ENCODE results near the gene GPC1.
A peak's percentile ranks its signal among the peaks of the same experiment; 100 is the strongest.

Gene GPC1

GRCh38 chr2:240393831-240394410, 41.5 kb upstream of the GPC1 start:
- Mint-ChIP-seq H3K27me3 (peaks cover 3% of the 10 kb centered on the region), H3K27ac (no peak overlapping the region), H3K4me3 (no peak overlapping the region), H3K4me1 (peaks cover 10% of the 10 kb centered on the region), H3K36me3 (no peaks in the 10 kb centered on the region), H3K9me3 (no peaks in the 10 kb centered on the region)
- DNase-seq: peak; percentile 18
- CTCF ChIA-PET: no interaction called here

GRCh38 chr2:240394549-240394948, 40.9 kb upstream of the GPC1 start:
- Mint-ChIP-seq H3K27me3 (peaks cover 3% of the 10 kb centered on the region), H3K36me3 (no peaks in the 10 kb centered on the region), H3K4me1 (peaks cover 10% of the 10 kb centered on the region), H3K9me3 (no peaks in the 10 kb centered on the region), H3K4me3 (no peak overlapping the region), H3K27ac (no peak overlapping the region)
- CTCF ChIA-PET: no interaction called here
- no peak for DNase-seq

- Mint-ChIP-seq H3K4me3 (no peak overlapping the region), H3K9me3 (no peaks in the 10 kb centered on the region), H3K4me1 (peaks cover 10% of the 10 kb centered on the region), H3K36me3 (no peaks in the 10 kb centered on the region), H3K27me3 (peaks cover 6% of the 10 kb centered on the region), H3K27ac (no peak overlapping the region)
- DNase-seq: peak; percentile 17
- CTCF ChIA-PET: no interaction called here
These were observed 40.0 kb upstream of the GPC1 start for GRCh38 chr2:240395448-240395847.

GRCh38 chr2:240395896-240396622, 39.4 kb upstream of the GPC1 start:
- Mint-ChIP-seq H3K9me3 (no peaks in the 10 kb centered on the region), H3K4me3 (no peak overlapping the region), H3K4me1 (peaks cover 10% of the 10 kb centered on the region), H3K27me3 (peaks cover 6% of the 10 kb centered on the region), H3K27ac (no peak overlapping the region), H3K36me3 (no peaks in the 10 kb centered on the region)
- DNase-seq: no peak
- CTCF ChIA-PET: no interaction called here

- CTCF ChIA-PET: no interaction called here
- no peak overlapping the region for H3K4me3 Mint-ChIP-seq
- DNase-seq: no peak
- H3K36me3 Mint-ChIP-seq: no peaks in the 10 kb centered on the region
- H3K9me3 Mint-ChIP-seq: no peaks in the 10 kb centered on the region
- peaks cover 14% of the 10 kb centered on the region for H3K4me1 Mint-ChIP-seq
- peaks cover 6% of the 10 kb centered on the region for H3K27me3 Mint-ChIP-seq
- H3K27ac Mint-ChIP-seq: no peak overlapping the region
These were observed 38.6 kb upstream of the GPC1 start for GRCh38 chr2:240396623-240397541.

GRCh38 chr2:240397542-240397916, 37.9 kb upstream of the GPC1 start:
- H3K4me3 Mint-ChIP-seq: no peak overlapping the region
- peaks cover 10% of the 10 kb centered on the region for H3K27me3 Mint-ChIP-seq
- CTCF ChIA-PET: no interaction called here
- no peaks in the 10 kb centered on the region for H3K36me3 Mint-ChIP-seq
- H3K4me1 Mint-ChIP-seq: peaks cover 17% of the 10 kb centered on the region
- no peak for DNase-seq
- H3K9me3 Mint-ChIP-seq: no peaks in the 10 kb centered on the region
- no peak overlapping the region for H3K27ac Mint-ChIP-seq

- Mint-ChIP-seq H3K4me1 (peaks cover 17% of the 10 kb centered on the region), H3K9me3 (no peaks in the 10 kb centered on the region), H3K36me3 (no peaks in the 10 kb centered on the region), H3K27me3 (peaks cover 13% of the 10 kb centered on the region), H3K4me3 (no peak overlapping the region), H3K27ac (no peak overlapping the region)
- DNase-seq: no peak
- CTCF ChIA-PET: no interaction called here
These were observed 37.4 kb upstream of the GPC1 start for GRCh38 chr2:240397924-240398645.

- CTCF ChIA-PET: interaction anchor here (1.2 kb wide), 1 partner anchor 338 kb away, joined by 4 read pairs; no protein-coding TSS in a partner anchor
- Mint-ChIP-seq H3K27ac (no peak overlapping the region), H3K4me3 (no peak overlapping the region), H3K36me3 (no peaks in the 10 kb centered on the region), H3K27me3 (peaks cover 13% of the 10 kb centered on the region), H3K4me1 (peaks cover 22% of the 10 kb centered on the region), H3K9me3 (no peaks in the 10 kb centered on the region)
- DNase-seq: no peak
These were observed 36.7 kb upstream of the GPC1 start for GRCh38 chr2:240398661-240399267.

GRCh38 chr2:240399419-240400324, 35.8 kb upstream of the GPC1 start:
- no peaks in the 10 kb centered on the region for H3K9me3 Mint-ChIP-seq
- H3K27me3 Mint-ChIP-seq: peaks cover 11% of the 10 kb centered on the region
- no peak for DNase-seq
- no peaks in the 10 kb centered on the region for H3K36me3 Mint-ChIP-seq
- H3K4me1 Mint-ChIP-seq: peaks cover 26% of the 10 kb centered on the region
- H3K27ac Mint-ChIP-seq: no peak overlapping the region
- H3K4me3 Mint-ChIP-seq: no peak overlapping the region
- CTCF ChIA-PET: interaction anchor here (1.2 kb wide), 1 partner anchor 339 kb away, joined by 4 read pairs; no protein-coding TSS in a partner anchor

- Mint-ChIP-seq H3K27ac (no peak overlapping the region), H3K9me3 (no peaks in the 10 kb centered on the region)
- CTCF ChIA-PET: no interaction called here
These were observed 34.9 kb upstream of the GPC1 start for GRCh38 chr2:240400371-240401161.

GRCh38 chr2:240401308-240401707, 34.2 kb upstream of the GPC1 start:
- no peaks in the 10 kb centered on the region for H3K36me3 Mint-ChIP-seq
- CTCF ChIA-PET: no interaction called here
- H3K4me3 Mint-ChIP-seq: no peak overlapping the region
- no peaks in the 10 kb centered on the region for H3K9me3 Mint-ChIP-seq
- peaks cover 26% of the 10 kb centered on the region for H3K4me1 Mint-ChIP-seq
- no peak for DNase-seq
- no peak overlapping the region for H3K27ac Mint-ChIP-seq
- peaks cover 10% of the 10 kb centered on the region for H3K27me3 Mint-ChIP-seq

More at GRCh38 chr2:240400371-240401161, 34.9 kb upstream of the GPC1 start:
- no peak for DNase-seq
- H3K36me3 Mint-ChIP-seq: no peaks in the 10 kb centered on the region
- H3K27me3 Mint-ChIP-seq: peaks cover 10% of the 10 kb centered on the region
- H3K4me1 Mint-ChIP-seq: peaks cover 26% of the 10 kb centered on the region
- H3K4me3 Mint-ChIP-seq: no peak overlapping the region

- CTCF ChIA-PET: no interaction called here
- DNase-seq: no peak
- Mint-ChIP-seq H3K9me3 (no peaks in the 10 kb centered on the region), H3K4me1 (peaks cover 26% of the 10 kb centered on the region), H3K4me3 (no peak overlapping the region), H3K36me3 (no peaks in the 10 kb centered on the region), H3K27ac (no peak overlapping the region), H3K27me3 (peaks cover 10% of the 10 kb centered on the region)
These were observed 33.5 kb upstream of the GPC1 start for GRCh38 chr2:240401781-240402551.

Data from activated naive CD4-positive, alpha-beta T cell treated with anti-CD3 and anti-CD28 coated beads, Interleukin-2, amount 10 ng/mL, durations not matched to agents 7 days and 5 days (primary cell).